Stimulated activated CD4-positive, alpha-beta T cell treated with anti-CD3 and anti-CD28 coated beads, Interleukin-2, amount 100 ng/mL, for 24 hours (primary cell): ENCODE measurements around the gene LHPP.
A peak's percentile ranks its signal among the peaks of the same experiment; 100 is the strongest.

ENCODE experiments used
- DNase-seq, 2 donors: peaks; one replicate each; pipeline ENCODE4 v3.0.0-alpha.2; 2020

The LHPP gene

GRCh38 chr10:124648738-124649137 is 187.1 kb downstream of the LHPP start:
- DNase-seq: peak; percentile 54 to 56

- no peak for DNase-seq
Measured at GRCh38 chr10:124649214-124649613, 187.6 kb downstream of the LHPP start.

- DNase-seq: no peak
Measured at GRCh38 chr10:124650263-124650662, 188.6 kb downstream of the LHPP start.

- peak; percentile 61 to 64 for DNase-seq
Measured at GRCh38 chr10:124650820-124651401, 189.3 kb downstream of the LHPP start.

- no peak for DNase-seq
Measured at GRCh38 chr10:124651402-124651891, 189.8 kb downstream of the LHPP start.

GRCh38 chr10:124652200-124652599 is 190.6 kb downstream of the LHPP start:
- DNase-seq: no peak

- no peak for DNase-seq
Measured at GRCh38 chr10:124652701-124653100, 191.1 kb downstream of the LHPP start.

- no peak for DNase-seq
Measured at GRCh38 chr10:124653311-124653710, 191.7 kb downstream of the LHPP start.

- DNase-seq: no peak
Measured at GRCh38 chr10:124653811-124654651, 192.4 kb downstream of the LHPP start.

- DNase-seq: no peak
Measured at GRCh38 chr10:124654686-124655085, 193.1 kb downstream of the LHPP start.

- no peak for DNase-seq
Measured at GRCh38 chr10:124655191-124656112, 193.8 kb downstream of the LHPP start.

- DNase-seq: no peak
Measured at GRCh38 chr10:124656113-124656490, 194.5 kb downstream of the LHPP start.

- DNase-seq: no peak
Measured at GRCh38 chr10:124656541-124656940, 194.9 kb downstream of the LHPP start.

- no peak for DNase-seq
Measured at GRCh38 chr10:124657806-124658205, 196.2 kb downstream of the LHPP start.

- no peak for DNase-seq
Measured at GRCh38 chr10:124658591-124659242, 197.1 kb downstream of the LHPP start.

- no peak for DNase-seq
Measured at GRCh38 chr10:124659380-124659779, 197.8 kb downstream of the LHPP start.

GRCh38 chr10:124660404-124661125 is 198.9 kb downstream of the LHPP start:
- DNase-seq: no peak

GRCh38 chr10:124661660-124662180 is 200.1 kb downstream of the LHPP start:
- no peak for DNase-seq

- DNase-seq: no peak
Measured at GRCh38 chr10:124663228-124663627, 201.6 kb downstream of the LHPP start.
